Limb (tissue), 2 donors: ENCODE measurements around the gene INO80C.
A peak's percentile ranks its signal among the peaks of the same experiment; 100 is the strongest.

ENCODE experiments used
- DNase-seq, 2 donors: peaks; one replicate each; pipeline ENCODE4 v3.0.0-alpha.2; 2016; ENCODE audit errors: extremely low spot score in 2 of 2

The INO80C gene

DNA sequence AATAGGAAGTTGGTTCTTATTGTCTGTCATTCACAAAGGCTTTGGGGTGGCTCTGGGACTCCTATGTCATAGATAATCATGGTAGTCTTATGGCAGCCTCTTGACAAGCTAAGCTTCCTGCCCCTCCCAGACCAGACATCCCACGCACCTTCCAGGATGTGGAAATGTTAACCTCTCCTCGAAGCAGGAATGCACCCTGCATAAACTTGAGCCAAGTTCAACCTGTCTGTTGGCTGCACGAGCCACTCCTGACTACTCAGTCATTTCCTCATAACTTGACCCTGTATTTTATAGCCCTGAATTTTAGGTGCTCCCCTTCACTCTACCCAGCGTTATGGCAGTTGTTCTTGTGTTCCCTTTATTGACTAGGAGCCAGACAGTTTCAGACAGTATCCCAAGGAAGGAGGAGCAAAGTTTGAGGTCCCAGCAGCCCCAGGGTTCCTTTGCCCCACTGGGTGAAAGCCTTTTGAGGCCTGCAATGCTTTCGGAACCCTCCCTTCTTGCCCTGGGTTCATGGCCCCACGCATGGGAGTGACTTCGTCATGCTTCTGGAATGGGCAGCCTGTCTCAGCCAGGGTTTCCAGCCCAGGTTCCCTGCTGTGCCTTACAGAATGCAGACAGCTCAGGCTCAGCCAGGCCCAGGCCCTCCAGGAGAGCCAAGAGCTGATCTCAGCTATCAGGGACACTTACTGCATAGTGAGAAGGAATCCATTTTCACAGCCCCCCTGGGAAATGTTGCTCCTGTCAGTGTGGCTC is 15.6 kb upstream of the INO80C start:
- DNase-seq: no peak

DNA sequence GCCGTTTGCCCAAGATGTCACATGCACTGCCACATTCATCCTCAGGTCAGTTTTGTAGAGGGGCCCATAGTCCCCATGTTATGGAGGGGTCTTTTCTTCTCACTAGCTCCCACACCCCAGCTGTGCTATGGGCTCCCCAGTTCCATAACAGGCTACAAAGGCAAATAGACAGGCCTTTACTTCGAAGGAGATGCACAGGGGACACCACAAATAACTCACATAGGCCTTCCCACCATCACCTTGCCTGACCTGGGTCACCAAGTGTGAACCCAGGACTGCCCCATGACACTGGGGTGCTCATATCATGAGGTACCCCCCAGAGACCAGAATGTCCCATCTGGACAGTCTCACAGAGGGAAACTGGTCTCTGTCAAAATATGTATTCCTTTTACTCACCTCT is 15.0 kb upstream of the INO80C start:
- no peak for DNase-seq

DNA sequence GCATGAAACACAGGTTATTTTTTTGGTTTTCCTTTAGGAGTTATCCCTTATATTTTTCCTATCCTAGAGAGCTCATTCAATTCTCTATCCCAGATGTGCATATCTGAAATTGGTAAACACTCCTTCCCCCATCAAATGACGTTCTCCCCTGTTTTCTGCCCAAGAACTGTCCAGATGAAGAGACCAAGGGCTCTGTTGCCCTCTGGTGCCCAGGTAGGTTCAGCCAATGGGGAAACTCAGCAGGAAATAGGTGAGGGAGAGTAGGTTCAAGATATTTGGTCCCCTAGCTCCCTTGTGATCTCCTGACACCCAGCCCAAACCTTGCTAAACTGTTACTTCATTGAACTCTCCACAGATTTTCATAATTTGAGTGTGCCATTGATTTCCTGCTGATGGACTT is 14.1 kb upstream of the INO80C start:
- DNase-seq: no peak

DNA sequence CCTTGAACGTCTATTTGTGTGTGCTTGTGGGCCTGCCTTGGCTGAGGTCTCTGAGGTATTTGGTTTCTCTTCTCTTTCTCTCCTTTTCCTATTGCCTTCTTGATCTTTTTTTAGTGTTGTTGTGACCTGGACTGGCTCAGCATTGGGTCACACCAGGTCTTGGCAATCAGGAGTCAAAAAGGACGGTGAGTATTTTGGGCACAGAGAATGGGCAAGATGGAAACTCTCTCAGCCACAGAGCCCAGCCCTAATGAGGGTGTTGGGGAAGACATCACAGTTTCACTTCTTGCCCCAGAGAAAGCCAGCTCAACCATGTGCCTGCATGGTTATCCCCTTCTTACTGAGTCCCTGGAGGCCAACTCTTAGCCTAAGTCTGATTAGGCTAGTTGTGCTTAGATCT is 13.7 kb upstream of the INO80C start:
- DNase-seq: no peak

DNA sequence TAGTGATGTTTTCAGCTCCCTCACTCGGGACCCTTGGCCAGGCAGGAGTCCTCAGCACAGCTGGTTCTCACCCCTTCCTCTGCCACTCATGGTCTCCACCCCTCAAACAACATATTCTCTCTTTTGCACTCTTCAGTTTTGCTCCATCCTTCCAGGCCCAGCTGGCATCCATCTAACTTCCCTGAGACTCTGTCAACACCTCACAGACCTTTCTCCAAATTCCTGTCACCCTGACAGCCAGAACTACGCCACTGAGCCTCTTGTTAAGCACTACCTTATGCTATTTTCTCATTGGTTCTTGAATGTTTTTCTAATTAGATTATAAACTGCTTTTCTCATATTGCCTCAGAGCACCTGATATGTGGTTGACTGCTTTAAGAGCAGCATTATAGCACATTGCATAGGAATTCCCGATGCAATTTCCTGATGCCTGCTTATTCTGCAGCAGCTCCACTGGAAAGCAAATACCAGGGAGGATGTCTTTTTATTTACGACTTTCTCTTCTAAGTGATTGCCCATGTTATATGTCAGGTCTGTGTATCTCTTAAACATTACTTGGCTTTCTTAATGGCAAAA is 12.4 kb upstream of the INO80C start:
- DNase-seq: no peak

DNA sequence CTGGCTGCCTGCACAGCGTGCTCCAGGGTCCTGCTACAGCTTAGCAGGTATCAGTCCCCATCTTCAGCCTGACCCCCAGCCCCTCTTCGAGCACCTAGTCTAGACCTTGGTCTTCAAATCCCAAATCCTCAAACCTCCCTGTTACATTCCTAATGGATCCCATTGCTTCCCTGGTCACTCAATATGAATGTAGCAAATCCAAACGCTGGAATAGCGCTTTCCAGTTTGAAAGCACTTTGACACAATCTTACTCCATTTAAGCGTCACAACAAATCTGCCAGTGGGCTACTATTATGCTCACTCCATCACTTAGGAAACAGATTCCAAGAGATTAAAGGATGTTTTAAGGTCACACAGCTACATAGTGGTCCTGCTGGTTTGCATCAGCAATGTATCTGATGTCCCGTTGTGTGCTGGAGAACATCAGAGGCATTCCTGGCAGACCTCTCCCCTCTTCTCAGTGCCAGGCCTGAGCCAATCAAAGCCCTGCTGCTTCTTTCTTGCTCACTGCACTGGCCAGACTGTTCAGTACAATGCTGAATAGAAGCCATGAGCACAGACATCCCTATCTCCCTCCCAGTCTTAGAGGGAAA is 11.1 kb upstream of the INO80C start:
- no peak for DNase-seq

DNA sequence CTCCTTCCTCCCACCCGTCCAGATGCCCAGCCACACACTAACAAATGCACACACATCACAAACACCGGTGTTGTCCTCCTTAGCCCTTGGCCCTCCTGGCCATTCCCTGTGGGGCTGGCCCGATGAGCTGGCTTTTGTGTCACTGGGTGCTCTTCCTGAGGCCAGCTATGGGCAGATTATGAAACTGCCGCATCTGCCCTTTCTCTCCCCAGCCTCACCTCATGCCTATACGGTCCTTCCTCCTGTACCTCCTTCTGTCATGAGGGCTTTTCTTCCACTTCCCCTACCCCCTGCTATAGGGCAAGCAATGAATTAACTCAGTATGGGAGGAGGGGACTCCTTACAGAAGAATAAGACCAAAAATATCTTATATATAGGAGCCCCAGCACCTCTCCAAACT is 10.3 kb upstream of the INO80C start:
- no peak for DNase-seq

DNA sequence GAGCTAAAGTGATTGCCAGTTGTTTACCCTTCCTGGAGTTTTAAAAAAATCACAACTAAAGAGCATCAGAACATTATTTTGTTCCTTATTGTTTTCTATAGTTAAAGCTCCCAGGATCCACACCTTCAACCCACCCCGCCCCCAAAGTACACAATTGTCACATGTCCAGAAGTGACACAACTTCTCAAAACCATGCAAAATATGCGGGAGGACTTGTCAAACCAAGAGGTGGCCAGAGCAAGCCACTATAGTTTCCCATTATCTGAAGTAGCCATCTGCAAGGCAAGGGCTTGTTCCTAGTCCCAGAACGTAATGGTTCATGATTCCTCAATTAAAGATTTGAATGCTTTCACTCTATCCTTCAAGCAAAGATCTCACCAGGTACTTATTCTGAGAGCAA is 9.9 kb upstream of the INO80C start:
- no peak for DNase-seq

DNA sequence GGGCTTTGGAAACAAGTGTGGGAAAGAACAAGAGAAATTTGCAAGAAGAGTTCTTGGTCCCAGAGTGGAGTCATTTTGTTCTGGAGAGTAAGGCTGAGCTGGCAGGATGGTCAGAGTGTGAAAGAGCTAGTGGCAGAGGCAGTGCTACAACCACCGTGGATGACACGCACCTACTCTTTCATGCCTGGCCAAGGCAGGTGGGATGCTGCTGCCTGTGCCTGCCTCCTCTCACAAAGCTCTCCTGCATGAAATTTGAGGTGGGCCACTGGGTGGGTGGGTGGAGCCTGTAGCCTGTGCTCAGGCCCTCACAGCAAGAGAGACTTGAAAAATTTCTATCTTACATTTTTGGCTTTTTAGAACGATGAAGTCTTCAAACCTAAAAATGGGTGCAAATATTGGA is 9.4 kb upstream of the INO80C start:
- DNase-seq: no peak

DNA sequence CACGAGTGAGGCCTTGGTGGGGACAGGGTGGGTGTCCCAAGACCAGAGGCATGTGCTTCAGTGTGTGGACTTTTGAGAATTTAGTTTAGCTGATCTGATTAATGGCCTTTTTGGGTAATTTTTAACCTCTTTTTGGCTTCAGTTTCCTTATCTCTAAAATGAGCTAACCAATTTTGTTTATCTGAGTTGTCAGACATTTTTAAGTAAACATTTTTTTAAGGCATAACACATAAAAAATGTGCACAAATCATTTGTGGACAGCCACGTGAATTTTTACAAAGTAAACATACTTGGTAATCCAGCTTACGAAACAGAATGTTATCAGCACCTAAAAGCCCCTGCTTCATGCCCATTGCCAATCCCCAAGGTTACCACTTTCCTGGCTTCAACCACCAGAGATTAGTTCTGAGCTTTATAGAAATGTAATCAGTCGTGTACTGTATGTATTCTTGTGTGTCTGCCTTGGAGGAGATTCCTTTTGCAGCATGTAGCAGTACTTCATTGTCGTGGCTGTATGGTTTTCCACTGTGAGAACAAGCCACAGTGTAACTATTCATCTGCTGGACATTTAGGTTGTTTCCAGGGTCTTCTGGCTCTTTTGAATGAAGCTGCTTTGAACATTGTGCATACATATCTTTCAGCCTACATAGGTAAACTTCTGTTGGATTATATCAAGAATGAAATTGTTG is 8.4 kb upstream of the INO80C start:
- DNase-seq: no peak

DNA sequence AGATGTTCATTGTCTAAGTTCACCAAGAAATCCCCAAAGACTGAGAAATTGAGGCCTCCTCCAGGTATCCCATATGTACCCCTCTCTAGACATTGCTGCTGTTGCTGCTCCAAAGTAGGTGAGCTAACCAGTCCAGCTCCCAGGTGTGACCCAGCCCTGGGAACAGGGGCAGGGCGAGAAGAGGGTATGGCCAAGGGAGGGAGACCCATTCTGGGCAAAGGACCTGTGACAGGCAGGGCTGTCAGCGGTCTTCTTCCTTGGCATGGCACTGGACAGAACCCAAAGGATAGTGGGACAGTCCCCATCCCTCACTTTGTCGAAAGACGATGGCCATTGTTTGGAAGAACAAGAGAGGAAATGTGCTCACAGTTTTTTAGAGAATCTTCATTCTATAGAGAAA is 7.2 kb upstream of the INO80C start:
- DNase-seq: no peak

DNA sequence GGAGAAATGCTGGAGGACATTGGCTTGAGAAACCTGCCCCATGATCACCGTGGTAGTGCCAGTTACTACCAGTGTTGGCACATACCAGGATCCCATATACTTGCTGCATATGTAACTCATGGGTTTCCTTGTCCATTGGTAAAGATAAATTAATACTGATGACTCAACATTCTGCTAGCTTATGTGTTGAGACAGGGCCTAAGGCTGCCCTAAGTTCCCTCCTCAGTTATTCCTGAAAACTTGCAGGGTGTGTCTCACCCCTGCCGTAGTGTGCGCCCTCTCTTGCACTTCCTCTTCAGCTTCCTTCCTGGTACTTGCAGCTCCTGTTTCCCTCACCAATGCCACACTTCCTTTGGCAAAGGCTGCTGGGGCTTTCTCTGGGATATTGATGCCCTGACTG is 4.3 kb upstream of the INO80C start:
- DNase-seq: no peak

DNA sequence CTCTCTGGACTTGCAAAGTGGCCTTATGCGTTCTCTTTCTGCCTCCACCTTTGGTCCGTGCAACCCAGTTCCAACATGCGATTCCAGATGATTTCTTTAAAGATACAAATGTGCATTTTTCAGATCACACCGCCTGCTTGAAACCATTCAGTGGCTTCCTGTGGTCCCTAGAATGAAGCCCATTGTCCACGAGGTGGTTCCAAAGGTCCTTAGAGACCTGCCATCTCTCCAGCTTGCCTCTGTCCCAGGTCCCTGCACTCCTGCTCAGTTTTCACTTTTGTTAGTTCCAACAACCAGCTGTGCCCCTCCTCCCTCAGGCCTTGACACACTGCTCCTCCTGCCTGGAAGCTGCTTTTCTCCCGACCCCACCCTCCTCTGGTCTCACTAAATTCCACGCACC is 3.6 kb upstream of the INO80C start:
- DNase-seq: no peak

DNA sequence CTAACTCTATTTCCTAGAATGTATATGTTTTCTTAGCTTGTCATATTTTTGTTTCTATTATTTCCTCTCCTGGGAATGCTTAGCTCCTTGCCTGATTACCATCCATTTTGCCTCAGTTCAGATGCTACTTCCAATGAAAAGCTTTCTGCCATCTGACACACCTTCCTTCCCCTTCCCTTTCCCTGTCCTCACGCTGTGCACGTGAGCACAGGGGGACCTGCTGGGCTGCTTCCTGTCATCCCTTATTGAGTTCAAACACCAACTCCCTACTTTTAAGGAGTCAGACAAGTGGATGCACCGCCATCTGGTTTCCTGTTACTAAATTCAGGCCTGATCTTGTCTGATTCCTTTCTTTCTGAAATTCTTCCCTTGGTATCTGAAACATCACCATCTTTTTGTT is 2.4 kb upstream of the INO80C start:
- DNase-seq: no peak

DNA sequence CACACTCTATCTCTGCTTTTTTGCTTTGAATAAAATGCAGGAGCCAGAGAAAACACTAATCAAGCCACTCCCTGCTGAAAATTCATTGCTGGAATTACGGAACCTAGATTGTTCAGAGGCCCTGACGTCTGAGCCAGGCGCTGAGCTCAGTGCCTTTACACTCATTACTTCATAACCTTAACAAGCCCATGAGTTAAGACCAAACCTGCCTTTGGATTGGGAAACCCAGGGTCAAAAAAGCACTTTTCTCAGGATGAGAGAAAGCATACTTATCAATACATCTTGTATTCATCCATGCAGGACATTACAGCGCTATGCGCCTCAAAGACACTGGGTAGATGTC is 762 bp downstream of the INO80C start:
- peak in 1 of 2 donors; percentile 18 for DNase-seq

DNA sequence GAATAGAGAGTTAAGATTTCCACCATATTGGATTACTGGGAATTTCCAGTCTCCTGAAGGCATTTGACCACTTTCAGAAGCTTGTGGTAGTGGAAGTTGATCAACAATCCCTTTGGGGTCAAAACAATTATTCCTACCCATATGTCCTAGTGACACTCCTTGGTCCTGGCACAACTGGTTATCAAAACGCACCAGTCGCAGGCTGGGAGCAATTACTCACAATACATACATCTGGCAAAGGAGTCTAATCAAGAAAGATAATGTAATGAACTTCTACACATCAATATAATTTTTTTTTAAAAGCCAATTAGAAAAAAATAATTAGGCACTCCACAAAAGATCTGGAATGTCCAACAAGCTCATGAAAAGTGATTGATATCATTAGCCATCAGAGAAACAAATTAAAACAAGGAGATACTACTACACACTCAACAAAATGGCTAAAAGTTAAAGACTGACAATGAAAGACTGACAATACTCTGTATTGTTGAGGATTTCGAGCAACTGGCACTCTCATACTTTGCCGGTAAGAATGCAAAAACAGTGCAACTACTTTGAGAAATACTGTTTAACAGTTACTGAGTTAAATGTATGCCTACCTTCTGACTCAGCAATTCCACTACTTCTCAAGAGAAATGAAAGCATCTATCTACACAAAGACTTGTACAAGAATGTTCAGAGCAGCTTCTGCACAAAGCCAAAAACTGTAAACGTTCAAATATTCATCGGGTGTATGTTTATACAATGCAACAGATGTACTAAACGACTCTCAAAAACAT is 2.0 kb downstream of the INO80C start:
- DNase-seq: no peak

DNA sequence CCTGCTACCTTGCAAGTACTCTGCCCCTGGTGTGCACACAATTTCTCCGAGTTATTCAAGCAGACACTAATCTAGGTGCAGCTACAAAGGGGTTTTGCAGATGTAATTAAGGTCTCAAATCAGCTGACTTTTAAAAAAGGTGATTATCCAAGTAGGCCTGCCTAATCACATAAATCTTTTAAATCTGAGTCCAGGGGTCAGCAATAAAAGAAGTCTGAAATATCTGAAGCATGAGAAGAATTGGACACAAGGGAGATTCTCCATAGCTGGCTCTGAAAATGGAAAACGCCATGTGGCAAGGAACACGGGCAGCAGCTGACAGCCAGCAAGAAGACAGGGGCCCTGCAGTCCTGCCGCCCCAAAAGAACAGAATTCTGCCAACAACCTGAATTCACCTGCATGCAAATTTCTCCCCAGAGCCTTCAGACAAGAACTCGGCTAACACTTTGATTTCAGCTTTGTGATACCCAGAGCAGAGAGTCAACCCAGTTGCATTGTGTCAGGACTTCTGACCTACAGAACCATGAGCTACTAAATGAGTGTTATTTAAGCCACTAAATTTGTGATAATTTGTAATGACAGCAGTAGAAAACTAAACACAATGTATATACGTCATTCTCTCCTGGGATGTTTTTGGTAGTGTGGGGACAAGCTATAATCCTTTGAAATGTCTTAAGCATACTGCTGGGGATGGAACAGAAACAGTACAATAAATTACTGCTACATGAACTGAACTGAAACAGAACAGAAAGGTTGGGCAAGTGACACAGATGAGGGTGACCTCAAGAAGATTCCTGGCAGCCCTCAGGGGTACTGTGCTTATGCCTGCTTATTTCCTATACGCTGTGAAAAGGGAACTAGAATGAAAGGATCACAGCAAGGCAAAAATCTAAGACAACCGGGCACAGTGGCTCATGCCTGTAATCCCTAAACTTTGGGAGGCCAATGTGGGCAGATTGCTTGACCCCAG is 3.2 kb downstream of the INO80C start:
- no peak for DNase-seq

DNA sequence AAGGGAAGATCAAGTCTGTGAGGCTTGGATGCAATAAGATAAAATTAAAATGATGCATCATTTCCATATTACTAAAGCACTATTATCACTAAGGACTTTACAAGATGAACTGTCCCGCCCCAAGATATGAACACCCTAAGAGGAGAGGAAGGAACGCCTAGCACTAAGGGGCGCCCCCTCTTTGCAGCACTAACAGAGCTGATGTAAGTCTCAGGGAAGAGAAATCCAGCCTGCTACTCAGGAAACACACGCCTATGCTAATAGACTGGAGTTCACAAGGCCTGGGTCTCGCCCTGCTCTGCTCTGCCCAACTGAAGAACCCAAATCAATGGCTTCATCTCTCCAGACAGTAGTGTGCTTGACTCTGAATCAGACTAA is 6.1 kb downstream of the INO80C start:
- DNase-seq: no peak

DNA sequence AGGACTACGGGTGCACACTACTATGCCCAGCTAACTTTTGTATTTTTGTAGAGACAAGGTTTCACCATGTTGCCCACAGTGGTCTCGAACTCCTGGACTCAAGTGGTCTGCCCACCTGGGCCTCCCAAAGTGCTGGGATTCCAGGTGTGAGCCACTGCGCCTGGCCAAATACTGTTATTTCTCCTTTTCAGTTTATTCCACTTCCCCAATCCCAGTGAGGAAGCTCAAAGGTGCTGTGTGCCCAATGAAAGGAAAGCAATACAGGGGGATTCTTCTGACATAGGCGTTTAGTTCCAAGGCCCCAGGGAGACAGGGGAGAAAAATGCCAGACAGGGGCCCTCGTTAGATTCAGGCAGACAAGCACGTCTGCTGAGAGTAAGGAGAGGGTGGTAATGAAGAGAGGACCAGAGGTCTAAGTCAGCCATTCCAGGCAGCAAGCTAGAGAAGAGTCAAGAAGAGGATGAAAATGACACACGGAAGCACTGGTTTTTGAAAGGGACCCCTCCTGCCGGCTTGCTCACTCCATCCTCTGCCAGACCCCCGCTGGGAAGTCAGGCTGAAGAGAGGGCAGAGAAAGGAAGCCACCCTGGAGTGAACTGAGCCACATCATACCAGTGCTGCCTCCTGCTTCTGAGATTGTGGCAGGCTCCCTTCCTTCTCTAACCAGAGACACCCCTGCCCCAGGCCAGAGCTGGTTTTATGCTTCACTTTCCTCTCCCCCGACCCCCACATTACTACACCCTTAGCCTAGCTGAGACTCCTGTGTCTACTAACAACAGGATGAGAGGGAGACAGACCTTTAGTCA is 6.7 kb downstream of the INO80C start:
- no peak for DNase-seq

DNA sequence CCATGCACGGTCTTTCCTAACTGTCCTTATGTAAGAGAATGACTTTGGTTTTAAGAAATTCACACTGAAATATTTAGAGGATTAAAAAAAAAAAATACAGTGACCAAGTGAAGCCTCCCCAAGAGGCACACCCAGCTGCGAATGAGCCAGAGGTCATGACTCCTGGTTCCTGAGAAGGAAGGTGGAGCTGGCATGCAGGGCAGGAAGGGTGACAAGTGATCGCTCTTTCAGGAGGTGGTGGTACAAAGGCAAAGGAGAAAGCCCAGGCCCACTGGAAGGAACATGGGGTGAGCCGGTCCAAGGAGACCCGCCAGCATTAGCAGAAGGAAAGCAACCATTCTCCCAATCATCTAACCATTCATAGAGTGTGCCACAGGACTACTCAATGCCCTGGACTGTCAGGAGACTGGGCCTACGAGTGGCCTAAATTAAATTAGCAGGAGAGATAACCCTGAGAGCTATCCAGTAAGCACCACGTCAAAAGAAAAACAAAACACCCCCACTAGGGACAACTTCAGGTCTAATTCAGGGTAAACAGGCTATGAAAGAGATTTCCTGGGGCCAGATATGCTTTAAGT is 7.8 kb downstream of the INO80C start:
- DNase-seq: no peak
